T follicular helper cell (primary cell): ENCODE measurements around the gene SORCS2.
"Not testable (repeated sequence)": the region's sequence is repeated elsewhere in the genome, so short reads cannot be mapped to it uniquely, and the experiment has no call there.

ENCODE experiments used
- DNase-seq: peaks from one replicate; pipeline ENCODE4 v3.0.0-alpha.2; 2020; ENCODE audit warnings: low read depth

Gene SORCS2

DNA sequence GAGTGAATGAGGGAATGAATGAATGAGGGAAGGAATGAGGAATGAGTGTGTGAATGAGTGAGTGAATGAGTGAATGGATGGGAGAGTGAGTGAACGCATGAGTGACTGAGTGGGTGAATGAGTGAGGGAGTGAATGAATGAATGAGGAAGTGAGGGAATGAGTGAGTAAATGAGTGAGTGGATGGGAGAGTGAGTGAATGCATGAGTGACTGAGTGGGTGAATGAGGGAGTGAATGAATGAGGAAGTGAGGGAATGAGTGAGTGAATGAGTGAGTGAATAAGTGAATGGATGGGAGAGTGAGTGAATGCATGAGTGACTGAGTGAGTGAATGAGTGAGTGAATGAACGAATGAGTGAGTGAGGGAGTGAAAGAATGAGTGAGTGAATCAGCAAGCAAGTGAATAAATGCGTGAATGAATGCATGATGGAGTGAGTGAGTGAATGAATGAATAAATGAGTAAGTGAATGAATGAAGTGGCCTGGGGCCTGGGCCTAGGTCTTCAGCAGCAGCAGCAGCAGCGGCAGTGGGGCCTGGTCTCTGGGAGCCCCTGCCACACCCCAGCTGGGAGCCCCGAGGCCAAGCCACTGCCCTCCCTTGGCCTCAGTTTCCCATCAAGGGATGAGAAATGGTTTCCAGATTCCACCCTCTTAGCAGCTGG is 258.6 kb downstream of the SORCS2 start:
- no peak for DNase-seq

DNA sequence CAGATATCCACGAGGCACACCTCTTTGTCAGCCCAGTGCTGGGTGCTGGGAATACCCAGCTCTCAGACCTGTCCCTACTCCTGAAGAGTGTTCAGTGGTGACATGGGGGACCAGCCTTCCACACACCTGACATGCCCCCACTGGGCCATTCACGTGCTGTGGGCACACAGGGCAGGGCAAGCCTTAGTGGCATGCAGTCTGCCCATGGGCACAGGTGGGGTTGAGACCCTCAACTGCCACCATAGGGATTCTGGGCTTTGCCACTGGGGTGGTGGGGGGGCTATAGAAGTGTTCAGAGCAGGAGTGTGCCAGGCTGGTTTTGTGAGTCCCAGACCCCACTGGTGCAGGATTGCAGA is 259.1 kb downstream of the SORCS2 start:
- no peak for DNase-seq

DNA sequence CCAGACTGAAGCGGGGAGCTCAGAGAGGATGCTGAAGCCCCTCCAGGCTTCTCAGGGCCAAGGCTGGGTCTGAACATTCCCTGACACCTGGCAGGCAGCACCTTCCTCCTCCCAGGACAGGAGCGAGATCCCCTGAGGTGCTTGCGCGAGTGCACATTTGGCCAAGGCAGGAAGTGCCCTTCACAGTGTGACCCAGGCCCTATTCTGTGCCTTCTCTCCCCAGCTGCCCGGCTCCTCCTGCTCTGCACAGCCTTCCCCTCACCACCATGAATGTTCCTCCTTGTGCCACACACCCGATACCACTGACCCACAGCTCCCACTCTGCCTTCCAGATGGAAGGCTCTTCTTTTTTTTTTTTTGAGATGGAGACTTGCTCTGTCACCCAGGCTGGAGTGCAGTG is 259.5 kb downstream of the SORCS2 start:
- DNase-seq, result no peak

DNA sequence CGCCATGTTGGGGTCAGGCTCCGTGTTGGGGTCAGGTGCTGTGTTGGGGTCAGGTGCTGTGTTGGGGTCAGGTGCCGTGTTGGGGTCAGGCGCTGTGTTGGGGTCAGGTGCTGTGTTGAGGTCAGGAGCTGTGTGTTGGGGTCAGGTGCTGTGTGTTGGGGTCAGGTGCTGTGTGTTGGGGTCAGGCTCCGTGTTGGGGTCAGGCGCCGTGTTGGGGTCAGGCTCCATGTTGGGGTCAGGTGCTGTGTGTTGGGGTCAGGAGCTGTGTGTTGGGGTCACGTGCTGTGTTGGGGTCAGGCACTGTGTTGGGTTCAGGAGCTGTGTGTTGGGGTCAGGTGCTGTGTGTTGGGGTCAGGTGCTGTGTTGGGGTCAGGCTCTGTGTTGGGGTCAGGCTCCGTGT is 260.5 kb downstream of the SORCS2 start:
- DNase-seq, result not testable (repeated sequence)

DNA sequence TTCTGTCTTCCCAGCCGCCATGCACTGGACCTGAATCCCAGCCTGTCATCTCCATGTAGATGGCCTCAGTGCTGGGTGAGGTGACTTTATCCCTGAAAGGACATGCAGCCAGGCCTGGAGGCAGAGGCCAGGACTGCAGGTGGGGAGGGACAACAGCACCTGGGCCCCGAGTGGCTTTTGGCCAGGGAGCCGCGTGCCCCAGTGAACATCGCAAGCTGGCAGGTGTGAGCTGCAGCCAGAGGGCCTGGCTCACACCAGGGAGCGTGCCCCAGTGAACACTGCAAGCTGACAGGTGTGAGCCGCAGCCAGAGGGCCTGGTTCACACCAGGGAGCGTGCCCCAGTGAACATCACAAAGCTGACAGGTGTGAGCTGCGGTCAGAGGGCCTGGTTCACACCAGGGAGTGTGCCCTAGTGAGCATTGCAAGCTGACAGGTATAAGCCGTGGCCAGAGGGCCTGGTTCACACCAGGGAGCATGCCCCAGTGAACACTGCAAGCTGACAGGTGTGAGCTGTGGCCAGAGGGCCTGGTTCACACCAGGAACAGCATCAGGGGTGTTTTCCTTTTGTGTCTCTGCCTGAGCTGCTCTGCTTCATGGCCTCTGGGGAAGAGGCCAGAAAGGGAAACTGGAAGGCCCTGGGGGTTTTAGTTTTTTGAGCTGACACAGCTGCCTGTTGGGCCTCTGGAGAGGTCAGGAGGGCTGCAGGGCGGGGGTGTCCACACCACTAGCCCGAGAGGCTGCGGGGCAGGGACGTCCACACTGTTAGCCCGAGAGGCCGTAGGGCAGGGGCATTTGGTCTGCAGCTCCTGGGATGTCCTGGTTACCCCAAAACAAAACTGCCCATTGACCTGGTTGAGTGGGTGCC is 265.1 kb downstream of the SORCS2 start:
- no peak for DNase-seq

DNA sequence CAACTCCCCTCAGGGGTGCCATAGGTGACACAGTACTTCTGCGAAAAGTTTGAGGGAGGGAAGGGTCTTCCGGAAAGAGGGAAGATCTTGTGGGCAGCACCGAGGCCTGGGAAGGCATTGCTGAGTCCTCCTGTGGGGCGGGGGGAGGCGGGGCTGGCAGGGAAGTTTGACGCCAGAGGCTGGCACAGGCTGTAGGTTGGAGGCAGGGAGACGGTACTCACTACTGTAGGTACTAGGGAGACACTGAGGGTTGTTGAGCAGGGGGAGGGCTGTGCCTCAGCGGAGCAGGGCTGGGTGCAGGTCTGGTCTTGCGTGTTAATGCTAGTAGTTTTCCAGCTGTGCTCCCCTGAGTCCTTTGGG is 265.7 kb downstream of the SORCS2 start:
- no peak for DNase-seq

DNA sequence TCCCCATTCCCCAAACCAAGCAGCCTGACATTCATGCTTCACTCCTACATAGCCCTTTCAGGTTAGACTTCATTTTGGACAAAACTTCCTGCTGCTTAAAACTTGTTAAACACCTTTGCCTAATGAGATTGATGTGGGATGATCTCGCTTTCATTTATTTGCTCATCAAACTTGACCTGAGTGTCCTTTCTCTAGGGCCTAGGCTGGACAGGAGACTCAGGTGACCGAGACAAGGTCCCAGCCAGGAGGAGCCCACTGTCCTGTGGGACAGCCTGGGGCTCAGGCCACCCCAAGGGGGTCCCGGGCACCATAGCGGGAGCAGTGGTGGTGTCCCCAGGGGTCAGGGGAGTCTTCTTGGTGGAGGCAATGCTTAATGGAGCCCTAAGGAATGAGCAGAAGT is 266.1 kb downstream of the SORCS2 start:
- DNase-seq, result no peak

DNA sequence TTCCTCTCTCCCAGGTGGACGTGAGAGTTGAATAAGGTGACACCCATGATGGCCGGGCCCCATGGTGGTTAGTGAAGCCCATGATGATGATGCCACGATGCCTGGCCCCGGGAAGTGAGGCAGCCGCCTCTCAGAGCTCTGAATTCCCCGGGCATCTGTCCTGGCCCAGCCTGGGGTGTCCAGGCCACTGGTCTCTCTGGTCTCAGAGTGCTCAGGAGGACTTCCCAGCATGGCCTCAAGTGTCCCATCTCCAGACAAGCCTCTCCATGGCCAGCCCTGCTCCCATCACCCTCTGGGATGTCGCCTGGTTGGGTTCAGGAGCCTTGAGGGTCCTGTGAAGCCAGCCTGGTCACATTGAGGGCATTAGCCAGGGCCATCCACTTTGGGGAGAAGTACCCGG is 267.1 kb downstream of the SORCS2 start:
- no peak for DNase-seq

DNA sequence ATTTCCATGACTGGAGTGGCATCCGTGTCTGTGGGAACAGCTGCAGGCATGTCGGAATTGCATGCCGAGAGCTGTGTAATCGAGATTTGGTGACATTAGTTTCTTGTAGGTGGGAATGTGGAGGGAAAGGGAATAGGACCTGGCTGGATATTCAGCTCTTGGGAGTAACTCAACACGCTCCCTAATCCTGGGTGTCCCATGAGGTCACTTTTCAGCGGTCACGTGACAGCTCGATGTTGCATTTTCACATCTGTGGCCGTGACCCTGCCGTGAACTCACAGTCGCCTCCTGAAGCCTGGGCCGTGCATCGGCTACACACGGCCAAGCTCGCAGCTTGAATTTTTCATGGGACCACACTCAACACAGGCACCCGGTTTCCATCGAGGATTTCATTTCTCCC is 268.2 kb downstream of the SORCS2 start:
- DNase-seq, result no peak

DNA sequence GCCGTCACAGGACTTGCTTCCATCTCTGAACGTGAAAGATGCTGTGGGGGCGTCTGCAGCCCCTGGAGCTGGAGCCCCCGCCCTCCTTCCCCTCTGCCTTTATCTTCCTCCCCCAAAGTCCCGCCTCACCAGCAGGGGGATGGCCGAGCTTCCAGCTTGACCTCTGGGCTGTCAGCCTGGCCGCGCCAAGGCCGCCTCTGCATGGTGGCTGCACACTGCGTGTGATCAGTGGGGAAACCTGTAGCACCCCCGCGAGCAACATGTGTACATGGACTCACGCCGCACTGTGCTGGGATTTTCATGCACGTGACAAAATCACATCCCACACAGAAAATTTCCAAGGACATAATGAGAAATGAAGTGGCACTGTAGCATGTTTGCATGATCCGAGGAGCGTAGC is 268.9 kb downstream of the SORCS2 start:
- no peak for DNase-seq

DNA sequence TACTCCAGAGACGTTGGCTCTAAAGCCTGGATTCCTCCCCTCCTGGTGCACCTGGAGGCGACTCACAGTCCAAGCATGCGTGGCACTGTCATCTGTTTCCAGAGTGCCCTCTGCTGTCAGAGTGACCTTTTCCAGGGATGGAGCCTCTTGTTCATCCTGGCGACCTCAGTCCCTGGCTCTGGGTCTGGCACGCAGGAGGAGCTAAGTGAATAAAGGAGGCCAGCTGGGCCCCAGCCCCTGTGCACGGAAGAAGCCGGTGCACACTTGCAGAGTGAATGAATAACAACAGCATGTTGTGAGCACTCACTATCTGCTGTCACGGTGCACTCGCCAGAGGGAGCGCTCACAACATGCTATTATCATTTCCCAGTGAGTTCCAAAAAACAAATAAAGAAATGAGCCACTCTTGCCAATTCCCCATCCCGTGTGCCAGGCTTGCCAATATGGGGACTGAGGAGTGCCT is 270.2 kb downstream of the SORCS2 start:
- DNase-seq, result no peak

DNA sequence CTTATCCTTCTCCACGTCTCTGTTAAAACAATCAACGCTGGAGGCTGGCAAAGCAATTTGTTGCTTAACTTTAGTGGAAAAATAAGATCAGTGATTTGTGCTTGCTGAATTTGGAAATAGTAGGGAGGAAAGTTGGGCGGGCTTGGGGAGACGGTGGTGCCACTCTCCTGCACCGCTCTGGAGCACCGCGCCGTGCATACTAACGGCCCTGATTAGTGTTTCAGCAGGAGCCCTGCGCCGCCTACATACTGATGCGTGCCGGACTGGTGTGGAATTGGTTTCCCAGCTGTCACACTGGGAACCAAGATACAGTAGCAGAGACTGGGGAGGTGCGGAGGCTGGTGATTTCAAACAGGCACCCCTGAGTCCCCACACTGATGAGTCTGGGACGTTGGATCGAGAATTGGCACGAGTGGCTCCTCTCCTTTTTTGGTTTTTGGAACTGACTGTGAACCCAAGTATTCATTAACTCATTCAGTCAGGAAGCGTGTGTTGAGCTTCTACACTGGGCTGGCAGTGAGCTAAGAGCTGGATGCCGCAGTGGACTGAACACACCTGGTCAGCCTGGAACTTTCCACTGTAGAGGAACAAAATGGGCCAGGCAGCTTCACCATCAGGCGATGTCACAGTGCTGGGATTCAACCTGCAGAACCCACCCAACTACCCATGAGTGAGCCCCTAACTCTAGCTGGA is 271.4 kb downstream of the SORCS2 start:
- DNase-seq, result no peak

DNA sequence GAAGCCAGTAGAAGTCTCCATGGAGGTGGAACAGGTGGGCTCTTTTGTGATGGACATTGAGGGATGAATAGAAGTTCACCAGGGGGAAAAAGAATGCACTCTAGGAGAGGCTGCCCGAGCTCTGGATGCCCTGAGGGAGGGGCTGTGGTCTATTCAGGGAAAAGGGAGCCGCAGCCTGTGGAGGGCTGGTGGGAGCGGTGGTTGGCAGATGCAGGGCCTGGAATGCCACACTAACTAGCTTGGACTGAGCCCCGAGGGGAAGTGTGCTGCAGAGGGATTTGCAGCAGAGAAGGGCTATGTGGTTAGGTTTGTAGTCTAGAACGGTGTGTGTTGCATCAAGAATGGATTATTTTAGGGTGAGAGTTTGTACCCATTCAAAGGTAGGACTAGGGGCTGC is 271.9 kb downstream of the SORCS2 start:
- no peak for DNase-seq

DNA sequence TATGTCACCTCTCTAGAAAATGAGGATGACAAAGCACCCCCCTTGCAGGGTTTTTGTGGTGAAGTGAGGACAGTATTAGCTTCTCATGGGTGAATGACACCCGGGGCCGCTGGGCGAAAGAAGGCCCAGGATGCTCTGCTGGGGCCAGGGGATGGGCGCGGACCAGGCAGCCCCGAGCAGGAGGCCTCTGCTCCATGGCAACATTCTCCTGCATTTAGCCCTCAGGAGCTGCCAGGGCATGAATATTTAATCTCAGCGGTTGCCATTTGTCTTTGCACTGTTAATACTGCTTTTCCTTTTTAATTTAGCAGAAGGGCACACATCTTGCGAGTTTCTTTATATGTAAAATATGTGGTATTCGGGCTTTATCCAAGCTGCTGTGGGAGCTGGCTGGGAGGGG is 272.7 kb downstream of the SORCS2 start:
- DNase-seq, result no peak

DNA sequence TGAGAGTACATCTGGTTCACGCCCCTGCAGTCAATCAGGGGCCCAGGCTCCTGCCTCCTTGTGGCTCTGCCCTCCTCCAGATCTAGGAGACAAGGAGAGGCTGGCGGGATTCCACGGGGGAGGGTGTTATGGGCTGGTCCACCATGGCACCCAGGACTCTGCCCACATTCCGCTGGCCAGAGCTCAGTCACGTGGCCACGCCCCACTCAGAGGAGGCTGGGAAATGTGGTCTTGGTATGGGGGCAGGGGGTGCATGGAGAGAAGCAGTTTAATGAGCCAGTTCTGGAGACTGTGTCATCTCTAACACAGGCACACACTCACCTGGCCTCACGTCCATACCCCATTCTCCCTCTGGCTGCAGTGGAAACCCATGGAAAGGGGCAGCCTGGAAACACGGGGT is 273.9 kb downstream of the SORCS2 start:
- DNase-seq, result no peak

DNA sequence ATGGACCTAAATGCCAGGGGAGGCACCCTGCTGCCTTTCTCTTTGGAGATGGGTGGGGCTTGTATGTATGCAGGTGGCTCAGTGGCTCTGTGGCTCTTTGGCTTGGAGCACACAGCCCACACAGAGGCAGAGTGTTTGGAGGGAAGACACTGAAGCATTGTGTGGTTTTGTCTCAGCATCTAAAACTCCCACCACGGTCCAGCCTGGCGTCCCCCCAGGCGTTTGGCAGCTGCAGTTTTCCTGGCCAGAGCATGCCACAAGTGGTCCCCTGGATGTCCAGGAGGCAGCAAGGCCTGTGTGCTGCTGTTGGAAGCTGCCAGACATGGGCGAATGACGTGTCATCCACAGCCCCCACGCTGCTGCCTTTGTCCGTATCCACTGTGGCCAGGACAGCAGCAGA is 274.6 kb downstream of the SORCS2 start:
- no peak for DNase-seq

DNA sequence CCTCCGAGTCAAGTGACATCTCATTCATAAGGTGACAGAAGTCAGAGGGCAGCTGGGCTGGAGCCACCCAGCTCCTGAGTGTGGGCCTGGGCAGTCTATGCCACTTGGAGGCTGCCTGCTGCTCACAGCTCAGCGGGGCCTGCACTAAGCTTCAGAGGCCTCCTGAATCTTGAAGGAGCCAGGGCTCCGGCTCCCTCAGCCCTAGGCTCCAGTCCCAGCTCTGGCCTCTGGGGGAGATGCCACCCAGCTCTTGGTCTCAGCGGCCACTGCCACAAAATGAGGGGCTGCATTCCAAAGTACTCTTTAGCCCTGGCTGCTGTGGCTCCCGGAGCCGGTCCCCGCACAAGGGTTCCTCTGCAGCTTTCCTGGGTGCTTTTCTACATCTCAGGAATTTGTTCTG is 275.1 kb downstream of the SORCS2 start:
- no peak for DNase-seq

DNA sequence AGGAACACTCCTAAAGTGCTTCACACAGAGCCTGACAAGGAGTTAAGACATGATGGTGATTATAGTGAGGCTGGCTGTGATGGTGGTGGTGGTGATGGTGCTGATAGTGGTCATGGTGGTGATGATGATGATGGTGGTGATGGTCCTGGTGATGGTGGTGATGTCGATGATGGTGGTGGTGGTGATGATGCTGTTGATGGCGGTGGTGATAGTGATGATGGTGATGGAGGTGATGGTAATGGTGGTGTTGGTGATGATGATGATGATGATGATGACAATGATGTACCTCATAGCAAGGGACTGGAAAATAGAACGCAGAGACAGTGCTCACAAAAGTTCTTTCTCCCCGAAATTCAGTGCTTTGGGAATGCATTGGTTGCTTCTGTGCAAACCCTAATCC is 276.7 kb downstream of the SORCS2 start:
- DNase-seq, result no peak

DNA sequence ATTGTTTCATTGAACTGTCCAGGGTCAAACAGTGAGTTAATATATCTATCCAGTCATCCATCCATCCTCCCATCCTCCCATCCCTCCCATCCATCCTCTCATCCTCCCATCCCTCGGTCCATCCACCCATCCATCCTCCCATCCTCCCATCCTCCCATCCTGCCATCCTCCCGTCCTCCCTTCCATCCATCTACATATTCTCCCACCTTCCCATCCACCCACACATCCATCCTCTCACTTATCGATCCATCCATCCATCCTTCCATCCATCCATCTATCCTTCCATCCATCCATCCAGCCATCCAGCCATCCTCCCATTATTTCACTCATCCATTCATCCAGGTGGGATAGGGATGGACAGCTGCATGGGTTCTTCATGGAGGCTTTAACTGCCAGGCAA is 277.8 kb downstream of the SORCS2 start:
- no peak for DNase-seq

DNA sequence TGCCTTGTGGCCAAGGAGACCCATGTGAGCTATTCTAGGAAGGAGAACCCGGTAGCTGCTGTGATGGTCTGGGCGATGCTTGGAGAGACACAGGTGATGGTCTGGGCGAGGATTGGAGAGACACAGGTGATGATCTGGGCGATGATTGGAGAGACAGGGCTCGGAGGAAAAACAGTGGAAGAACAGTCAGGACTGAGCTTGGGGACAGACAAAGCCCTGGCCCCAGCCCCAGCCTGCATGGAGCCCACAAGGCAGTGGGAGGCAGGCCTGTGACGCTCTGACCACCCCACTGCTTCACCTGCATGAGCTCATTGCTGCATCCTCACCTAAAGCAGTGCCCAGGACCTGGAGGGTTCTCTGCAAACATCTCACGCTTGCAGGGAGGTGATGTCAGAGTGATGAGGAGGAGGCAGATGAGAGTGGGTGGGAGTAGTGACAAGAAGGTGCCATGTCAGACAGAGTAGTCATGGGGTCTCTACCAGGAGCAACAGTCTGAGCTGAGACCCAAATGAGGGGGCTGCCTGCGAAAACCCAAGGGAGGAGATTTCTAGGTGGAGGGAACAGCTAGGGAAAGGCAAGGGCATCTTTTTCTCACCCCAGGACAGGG is 278.3 kb downstream of the SORCS2 start:
- DNase-seq, result no peak

DNA sequence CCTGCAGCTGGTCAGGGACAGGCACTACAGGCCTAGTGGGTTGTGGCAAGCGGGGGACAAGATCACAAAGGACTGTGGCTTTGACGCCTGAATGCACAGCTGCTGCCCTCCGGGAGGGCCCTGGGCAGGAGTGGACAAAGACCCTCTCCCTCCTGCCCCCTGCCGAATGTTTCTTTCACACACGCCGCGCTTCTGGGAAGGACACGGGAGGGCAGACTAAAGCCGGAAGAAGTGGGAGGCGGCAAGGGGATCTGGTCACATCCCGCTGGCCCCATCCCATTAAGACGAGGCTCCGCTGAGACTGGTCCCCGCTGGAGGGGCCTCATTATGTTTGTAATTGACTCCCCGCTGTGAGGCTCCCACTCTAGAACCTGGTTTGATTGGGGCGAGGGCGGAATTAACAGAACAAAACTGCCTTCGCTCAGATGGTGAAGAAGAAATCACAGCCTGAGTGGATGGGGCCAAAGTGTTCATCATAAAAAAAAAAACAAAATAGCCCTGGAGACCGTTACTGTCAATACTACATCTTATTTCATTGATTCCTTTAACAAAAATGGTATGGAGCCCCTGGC is 280.2 kb downstream of the SORCS2 start:
- DNase-seq, result no peak

DNA sequence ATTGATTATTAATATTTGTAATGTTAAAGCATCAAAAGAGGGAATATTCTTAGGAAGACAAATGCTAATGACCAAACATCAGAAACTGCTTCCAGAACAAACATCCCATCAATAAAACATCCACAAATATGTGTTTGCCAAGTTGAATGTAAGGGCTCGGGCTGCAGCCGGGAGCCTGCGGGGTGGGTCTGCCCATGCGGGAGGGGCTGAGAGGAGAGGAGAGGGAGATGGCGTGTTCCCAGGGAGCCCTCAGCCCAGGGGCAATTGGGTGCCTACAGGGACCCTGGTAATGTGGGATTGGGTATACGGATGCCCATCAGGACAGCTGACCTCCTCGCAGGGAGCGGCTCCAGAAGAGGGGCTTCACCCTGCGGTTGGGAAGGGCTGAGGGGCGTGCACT is 280.7 kb downstream of the SORCS2 start:
- DNase-seq, result no peak
